Stimulated activated CD4-positive, alpha-beta T cell treated with anti-CD3 and anti-CD28 coated beads, Interleukin-4, amount 100 ng/mL, for 4 hours (primary cell): ENCODE results near the gene RHOXF2.
"Not testable (repeated sequence)": the region's sequence is repeated elsewhere in the genome, so short reads cannot be mapped to it uniquely, and the experiment has no call there.

Source experiments
- DNase-seq, 2 experiments: peaks; one replicate each; pipeline ENCODE4 v3.0.0-alpha.2; 2020

Gene RHOXF2

GRCh38 chrX:120158313-120158712, at the start of gene RHOXF2:
RHOXF2 (plus strand) TSS chrX:120158613; CDS start chrX:120158751, 138 bp downstream.
- DNase-seq: not testable (repeated sequence)

DNA sequence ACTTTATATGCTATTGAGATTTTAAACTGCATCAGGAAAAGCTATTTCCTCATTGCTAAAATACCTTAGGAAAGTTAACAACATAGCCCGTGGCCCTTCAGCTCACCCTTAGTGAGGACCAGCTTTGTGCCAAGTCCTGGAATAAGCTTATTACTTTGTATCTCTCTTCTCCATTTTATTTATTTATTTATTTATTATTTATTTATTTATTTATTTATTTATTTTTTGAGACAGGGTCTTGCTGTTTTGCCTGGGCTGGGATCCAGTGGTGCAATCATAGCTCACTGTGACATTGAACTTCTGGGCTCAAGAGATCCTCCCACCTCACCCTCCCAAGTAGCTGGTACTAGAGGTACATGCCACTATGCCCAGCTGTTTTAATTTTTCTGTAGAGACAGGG, 49.0 kb upstream of the RHOXF2 start:
- DNase-seq: no peak

DNA sequence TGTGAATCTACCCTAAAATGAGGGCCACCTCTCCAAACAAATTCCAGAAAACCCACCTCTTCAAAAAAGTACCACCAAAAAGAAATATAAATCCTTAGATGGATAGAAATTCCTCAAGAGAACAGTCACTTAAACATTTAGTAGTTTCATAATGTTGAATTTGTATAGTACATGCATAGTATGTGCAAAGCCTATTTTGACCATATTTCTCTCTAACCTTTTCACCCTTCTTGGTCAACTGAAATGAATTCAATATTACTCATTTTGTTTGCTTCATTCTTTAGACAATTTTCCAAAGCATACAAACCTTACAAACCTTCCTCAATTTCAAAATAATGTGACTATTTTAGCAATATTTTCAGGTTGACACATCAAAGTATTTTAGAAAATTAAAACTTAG, 46.8 kb upstream of the RHOXF2 start:
- no peak for DNase-seq

DNA sequence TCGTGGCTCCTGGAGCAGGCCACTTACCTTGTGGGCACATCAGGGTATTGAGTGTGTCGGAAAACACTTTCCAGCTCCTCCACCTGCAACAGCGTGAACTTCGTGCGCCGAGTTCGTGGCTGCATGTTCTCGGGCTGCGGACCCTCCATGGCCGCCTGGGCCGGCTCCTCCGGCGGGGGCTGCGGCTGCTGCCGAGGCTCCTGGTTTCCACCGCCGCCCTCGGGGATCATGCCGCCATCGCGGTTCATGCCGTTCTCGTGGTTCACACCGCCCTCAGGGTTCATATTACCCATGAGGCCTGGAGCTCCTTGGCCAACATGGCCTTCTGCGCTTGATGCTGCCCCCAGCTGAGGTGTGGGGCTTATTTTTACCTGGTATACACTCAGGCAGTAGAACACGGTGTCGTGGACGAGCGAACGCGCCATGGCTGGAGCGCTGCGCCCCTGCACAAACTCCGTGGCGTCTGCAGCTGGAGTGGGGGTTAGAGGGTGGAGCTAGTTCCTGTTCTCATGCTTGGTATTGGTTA, 42.9 kb upstream of the RHOXF2 start, which contains the start of gene RHOXF1:
Gene RHOXF1, minus strand, starts transcription at position 476 of the 526 bp plus-strand sequence. Its CDS starts 51 bp downstream, at position 425.
- no peak for DNase-seq

GRCh38 chrX:120120223-120120622, 38.2 kb upstream of the RHOXF2 start:
- no peak for DNase-seq

DNA sequence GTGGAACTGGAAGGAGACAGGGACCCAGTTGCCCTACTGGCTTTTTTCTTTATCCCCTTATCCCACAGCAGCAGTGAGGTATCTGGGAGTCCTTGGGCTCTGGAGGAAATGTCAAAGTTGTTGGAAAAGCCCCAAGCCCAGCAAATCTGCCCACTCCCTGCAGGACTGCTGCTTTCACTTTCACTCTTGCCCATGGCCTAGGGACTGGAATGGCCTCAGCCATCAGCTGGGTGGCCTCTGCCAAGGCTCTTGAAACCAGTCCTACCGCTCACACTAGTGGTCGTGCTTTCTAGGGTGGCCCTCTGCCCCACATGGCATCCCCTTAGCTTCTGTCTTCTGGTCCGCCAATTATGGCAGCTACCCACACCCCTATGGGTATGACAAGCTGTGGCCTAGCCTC, 33.0 kb upstream of the RHOXF2 start:
- DNase-seq: no peak

DNA sequence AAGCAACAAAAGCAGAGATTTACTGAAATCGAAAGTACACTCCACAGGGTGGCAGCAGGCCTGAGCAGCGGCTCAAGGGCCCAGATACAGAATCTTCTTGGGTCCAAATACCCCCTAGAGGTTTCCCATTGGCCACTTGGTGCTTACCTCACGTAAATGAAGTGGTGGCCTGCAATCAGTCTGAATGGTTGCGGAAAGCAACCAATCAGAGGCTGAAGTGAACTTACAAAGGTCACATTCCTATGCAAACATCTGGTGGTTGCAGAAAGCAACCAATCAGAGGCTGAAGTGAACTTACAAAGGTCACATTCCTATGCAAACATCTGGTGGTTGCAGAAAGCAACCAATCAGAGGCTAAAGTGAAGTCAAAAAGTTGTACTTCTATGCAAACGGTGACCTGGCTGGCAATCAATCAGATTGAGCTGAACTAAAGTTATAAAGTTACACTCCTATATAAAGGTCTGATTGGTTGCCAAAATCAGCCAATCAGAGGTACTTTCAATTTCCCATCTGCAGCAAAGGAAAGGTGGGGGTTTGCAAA, 30.0 kb upstream of the RHOXF2 start:
- DNase-seq: not testable (repeated sequence)

DNA sequence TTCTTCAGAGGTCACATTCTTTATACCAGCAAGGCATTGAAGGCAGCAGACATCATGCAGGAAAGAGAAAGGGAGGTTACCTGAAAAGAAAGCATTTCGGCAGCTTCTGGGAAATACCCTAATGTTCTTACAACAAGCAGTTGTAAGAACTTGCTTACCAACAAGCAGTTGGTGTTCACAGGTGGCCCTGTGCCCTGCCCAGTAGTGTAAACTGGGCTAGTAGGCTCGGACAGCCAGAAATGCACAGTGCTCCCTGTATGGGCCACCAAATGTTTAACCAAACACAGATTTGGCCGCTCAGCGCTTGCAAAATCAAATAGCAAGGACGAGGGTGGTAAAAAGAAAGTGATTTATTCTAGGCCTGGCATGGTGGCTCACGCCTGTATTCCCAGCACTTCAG, 22.3 kb upstream of the RHOXF2 start:
- no peak for DNase-seq

GRCh38 chrX:120136840-120137239, 21.6 kb upstream of the RHOXF2 start:
- DNase-seq: no peak

GRCh38 chrX:120137439-120137838, 21.0 kb upstream of the RHOXF2 start:
- no peak for DNase-seq

DNA sequence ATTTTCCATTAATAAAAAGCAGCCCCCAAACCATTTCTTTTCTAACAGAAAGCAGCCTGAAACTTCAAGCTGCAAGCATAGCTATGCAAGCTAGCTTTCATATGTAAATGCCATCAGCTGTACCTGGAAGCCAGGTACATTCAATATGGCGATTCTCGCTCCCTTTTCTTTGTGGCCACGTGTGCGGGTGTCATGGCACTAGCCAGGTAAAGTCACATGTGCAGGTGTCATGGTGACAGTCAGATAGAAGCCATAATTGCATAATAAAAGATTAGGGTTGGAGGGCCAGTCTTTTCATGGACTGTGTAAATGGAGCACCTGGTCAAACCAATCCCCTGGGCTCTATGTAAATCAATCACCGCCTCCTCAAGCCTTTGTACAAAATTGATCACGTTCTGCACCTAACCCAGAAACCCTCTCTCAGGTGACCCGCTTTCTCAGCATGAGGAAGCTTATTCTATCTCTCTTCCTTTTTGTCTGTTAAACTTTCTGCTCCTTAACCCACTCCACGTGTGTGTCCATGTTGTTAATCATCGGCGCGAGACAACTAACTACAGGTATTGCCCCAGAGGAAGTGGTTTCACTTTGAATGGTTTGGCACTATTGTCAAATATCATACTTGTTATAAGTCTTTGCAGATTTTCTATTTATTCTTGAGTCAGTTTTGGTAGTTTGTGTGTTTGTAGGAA, 18.0 kb upstream of the RHOXF2 start:
- no peak for DNase-seq

DNA sequence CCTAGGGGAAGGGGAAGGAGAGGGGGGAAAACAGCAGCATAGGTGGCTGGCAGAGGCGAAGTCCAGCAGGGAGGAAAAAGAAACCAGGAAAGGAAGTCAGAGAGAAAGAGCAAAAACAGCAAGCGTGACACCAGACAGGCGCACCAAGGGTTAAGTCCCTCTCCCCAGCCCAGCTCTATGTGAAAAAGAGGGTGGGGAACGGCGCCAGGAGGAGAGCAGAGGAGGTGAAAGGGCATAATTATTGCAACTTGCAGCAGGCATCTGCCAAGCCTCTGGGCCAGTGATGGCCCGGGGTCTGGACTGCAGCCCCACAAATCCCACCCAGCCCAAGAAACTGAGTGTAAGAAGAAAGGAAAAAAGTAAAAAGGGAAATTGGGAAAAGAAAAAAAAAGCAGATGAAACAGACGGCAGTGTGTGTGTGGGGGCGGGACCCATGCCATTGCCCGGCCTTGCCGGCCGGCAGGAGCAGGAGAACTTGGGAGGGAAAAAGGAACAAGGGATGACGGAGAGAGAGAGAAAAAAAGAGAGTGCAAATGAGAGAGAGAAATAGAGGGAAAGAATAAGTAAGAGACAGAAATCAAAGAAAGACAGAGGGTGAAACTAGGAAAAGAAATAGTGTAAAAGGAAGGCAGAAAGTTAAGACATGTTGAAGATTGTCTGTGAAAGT, 14.1 kb upstream of the RHOXF2 start:
- no peak for DNase-seq

- DNase-seq: no peak
Observed at GRCh38 chrX:120145295-120145925, 13.0 kb upstream of the RHOXF2 start.

DNA sequence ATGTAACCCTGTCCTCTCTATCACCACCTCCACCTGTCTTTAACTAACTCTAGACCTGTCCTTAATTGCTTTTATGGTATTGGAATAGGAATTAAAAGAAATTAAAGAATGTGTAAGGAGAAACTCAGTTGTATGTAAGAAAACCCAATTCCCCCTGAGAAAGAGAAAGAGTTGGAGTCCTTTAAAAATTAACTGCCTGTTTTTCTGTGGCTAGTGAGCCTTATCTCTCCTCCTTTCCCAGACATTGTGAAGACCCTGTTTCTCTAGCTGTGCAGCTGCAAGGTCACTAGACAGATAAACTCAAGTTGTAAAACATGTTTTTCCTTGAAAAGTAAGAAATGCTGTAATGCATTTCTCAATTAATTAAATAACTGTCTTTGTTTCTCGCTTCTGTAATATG, 12.1 kb upstream of the RHOXF2 start:
- not testable (repeated sequence) for DNase-seq

- DNase-seq: no peak
Observed at GRCh38 chrX:120147537-120147936, 10.9 kb upstream of the RHOXF2 start.

GRCh38 chrX:120150109-120150744, 8.2 kb upstream of the RHOXF2 start:
- DNase-seq: not testable (repeated sequence)

- DNase-seq: not testable (repeated sequence)
Observed at GRCh38 chrX:120159086-120159485, 673 bp downstream of the RHOXF2 start.

GRCh38 chrX:120193254-120193653, 34.8 kb downstream of the RHOXF2 start:
- not testable (repeated sequence) for DNase-seq

GRCh38 chrX:120193720-120194119, 35.3 kb downstream of the RHOXF2 start:
- DNase-seq: not testable (repeated sequence)

DNA sequence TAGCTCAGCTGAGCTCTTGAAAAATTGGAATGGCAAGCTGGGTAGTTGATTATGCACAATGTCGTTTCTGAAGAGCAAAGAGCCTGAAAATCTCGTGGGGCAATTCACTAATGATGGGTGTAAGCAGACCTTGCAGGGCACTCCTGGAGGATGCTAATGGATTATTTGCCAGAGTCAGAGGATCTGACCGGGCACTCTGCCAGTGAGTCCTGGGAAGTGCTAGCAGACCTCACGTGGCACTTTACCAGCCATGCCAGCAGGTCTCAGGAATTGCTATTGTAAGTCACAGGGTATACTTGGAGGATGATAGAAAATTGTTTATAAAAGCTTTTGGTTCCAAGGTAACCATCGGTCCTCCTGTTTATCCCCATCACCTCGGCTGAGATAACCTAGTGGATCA, 37.4 kb downstream of the RHOXF2 start:
- DNase-seq: not testable (repeated sequence)

DNA sequence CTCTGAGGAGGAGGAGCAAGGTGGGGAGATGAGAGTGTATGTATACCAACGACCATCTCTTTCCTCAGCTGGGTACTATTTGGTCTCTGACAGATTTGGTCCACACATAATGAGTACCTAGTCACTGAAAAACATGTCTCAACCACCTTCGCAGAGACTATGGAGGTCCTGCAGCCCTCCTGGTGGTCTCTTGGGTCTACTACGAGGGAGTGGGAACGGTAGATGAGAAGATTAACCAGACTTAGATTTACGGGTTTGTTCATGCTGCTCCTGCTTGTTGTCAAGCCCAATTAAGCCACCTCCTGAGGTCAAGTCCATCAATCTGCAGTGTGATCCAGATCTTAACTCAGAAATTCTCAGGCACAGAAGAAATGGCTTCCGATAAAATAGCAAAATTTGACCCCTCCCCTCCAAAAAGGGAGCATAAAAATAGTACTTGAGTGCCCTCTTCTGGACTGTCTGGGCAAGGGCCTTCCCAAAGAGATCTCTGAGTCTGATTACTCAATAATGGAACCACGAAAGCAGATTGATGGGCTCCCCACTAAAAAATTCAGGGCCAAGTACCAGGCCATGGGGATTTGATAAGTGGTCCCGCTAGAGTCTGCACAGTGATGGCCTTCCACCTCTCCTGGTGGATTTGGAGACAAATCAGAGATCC, 38.3 kb downstream of the RHOXF2 start:
- DNase-seq: not testable (repeated sequence)

GRCh38 chrX:120200851-120201250, 42.4 kb downstream of the RHOXF2 start:
- DNase-seq: no peak
